Nephron progenitor cell (in vitro differentiated cells): ENCODE measurements around the gene MYOM1.

ENCODE experiments used
- DNase-seq: peaks from one replicate; pipeline ENCODE4 v3.0.0; 2021
- H3K27ac Mint-ChIP-seq: 2 replicates; pipeline ENCODE4 v1.8.0; 2021; ENCODE audit warnings: mild to moderate bottlenecking, moderate library complexity, mixed read lengths
- H3K27me3 Mint-ChIP-seq: 2 replicates; pipeline ENCODE4 v1.8.0; 2021; ENCODE audit warnings: mild to moderate bottlenecking, low read depth, mixed read lengths; ENCODE audit not compliant: poor library complexity
- H3K36me3 Mint-ChIP-seq: 2 replicates; pipeline ENCODE4 v1.8.0; 2021; ENCODE audit warnings: low read depth, mixed read lengths
- H3K4me1 Mint-ChIP-seq: 2 replicates; pipeline ENCODE4 v1.8.0; 2021; ENCODE audit warnings: mixed read lengths
- H3K4me3 Mint-ChIP-seq: 2 replicates; pipeline ENCODE4 v1.8.0; 2021; ENCODE audit warnings: mild to moderate bottlenecking, moderate library complexity, mixed read lengths
- H3K9me3 Mint-ChIP-seq: 2 replicates; pipeline ENCODE4 v1.8.0; 2021; ENCODE audit warnings: mild to moderate bottlenecking, moderate library complexity, mixed read lengths
- CTCF ChIP-seq: fragments of 200-600 bp; sonication (generic); IDR thresholded peaks from 2 replicates; pipeline ENCODE4 v1.5.0; 2021; ENCODE audit warnings: antibody characterized with exemption

Gene MYOM1

GRCh38 chr18:3213300-3214059, 6.3 kb downstream of the MYOM1 start:
- H3K27ac Mint-ChIP-seq, result no peak overlapping the region
- DNase-seq, result no peak
- H3K27me3 Mint-ChIP-seq, result peaks cover 3% of the 10 kb centered on the region
- no peak for TF ChIP-seq CTCF
- H3K9me3 Mint-ChIP-seq, result peaks cover 13% of the 10 kb centered on the region
- no peaks in the 10 kb centered on the region for H3K36me3 Mint-ChIP-seq
- H3K4me1 Mint-ChIP-seq, result peaks cover 36% of the 10 kb centered on the region
- H3K4me3 Mint-ChIP-seq, result no peak overlapping the region

- Mint-ChIP-seq H3K27ac (no peak overlapping the region), H3K9me3 (peaks cover 13% of the 10 kb centered on the region), H3K27me3 (peaks cover 3% of the 10 kb centered on the region), H3K36me3 (no peaks in the 10 kb centered on the region), H3K4me3 (no peak overlapping the region), H3K4me1 (peaks cover 28% of the 10 kb centered on the region)
- DNase-seq, result no peak
- no peak for TF ChIP-seq CTCF
Measured at GRCh38 chr18:3212657-3213056, 7.1 kb downstream of the MYOM1 start.

DNA sequence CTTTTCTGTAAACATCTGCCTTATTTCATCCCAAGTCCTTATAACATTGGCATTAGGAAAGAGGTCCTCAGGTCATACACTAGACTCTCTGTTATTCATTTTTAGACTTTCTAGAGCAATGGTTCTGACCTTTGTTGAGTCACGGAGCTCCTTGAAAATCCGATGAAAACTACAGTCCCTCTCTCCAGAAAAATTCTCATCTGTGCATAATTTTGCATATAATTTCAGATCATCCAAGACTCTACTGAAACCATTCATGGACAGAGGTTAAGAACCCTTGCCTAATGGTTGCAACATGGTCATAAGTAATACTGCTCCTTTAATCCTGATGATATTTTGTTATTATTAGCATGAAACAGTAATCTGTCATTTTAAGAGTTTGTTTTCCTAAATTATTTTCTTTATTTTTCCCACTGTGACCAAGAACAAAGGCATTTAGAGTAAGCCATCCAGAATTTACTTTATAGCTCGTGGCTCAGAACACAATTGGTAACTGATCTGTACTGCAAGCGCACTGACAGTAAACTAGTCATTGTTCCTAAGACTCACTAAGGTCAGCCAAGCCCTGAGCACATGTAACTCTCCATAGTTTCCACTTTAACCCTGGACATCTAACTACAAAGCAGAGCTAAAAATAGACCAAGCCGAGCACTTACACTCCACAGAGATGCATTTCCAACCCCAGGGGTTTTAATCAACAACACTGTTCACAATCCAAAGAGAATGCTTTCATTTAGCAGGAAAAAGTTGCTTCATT, 8.4 kb downstream of the MYOM1 start:
- TF ChIP-seq CTCF, result no peak
- Mint-ChIP-seq H3K27me3 (peaks cover 3% of the 10 kb centered on the region), H3K36me3 (no peaks in the 10 kb centered on the region), H3K4me3 (no peak overlapping the region), H3K27ac (peak overlapping the region; percentile 90), H3K4me1 (peaks cover 21% of the 10 kb centered on the region), H3K9me3 (peaks cover 8% of the 10 kb centered on the region)
- no peak for DNase-seq

DNA sequence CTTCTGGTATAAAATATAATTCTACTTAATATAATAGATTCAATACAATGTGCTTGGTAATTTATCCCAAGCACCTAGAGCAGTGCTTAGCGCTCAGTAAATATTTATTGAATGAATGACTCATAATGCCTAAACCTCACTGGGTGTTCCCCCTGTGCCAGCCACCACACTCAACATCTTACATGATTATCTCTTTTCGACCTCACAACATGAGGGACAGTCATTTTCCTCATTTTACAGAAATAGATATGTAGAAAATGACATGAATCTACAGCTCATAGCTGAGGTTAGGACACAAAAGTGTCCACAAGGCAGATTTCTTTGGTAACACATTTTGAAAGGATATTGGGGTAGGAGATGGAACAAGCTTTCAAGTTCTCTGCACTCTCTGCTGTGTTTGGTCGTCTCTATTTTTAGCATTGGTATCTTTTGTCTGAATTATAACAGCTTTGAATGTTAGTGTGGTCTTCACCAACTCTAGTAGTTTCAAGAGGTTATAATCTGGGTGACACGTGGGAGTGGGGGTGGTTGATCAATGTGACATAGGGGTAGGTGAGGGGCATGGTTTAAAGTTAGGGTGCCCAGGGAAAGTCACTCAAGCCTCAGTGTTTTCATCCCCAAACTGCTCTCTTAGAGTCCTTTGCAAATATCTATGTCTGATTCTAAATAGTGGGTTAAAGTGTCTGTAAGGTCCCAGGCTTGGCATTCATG, 9.8 kb downstream of the MYOM1 start:
- no peak for DNase-seq
- H3K27ac Mint-ChIP-seq, result no peak overlapping the region
- no peak overlapping the region for H3K4me3 Mint-ChIP-seq
- H3K4me1 Mint-ChIP-seq, result peaks cover 21% of the 10 kb centered on the region
- TF ChIP-seq CTCF, result no peak
- H3K9me3 Mint-ChIP-seq, result peaks cover 7% of the 10 kb centered on the region
- peaks cover 2% of the 10 kb centered on the region for H3K36me3 Mint-ChIP-seq
- H3K27me3 Mint-ChIP-seq, result peaks cover 3% of the 10 kb centered on the region

DNA sequence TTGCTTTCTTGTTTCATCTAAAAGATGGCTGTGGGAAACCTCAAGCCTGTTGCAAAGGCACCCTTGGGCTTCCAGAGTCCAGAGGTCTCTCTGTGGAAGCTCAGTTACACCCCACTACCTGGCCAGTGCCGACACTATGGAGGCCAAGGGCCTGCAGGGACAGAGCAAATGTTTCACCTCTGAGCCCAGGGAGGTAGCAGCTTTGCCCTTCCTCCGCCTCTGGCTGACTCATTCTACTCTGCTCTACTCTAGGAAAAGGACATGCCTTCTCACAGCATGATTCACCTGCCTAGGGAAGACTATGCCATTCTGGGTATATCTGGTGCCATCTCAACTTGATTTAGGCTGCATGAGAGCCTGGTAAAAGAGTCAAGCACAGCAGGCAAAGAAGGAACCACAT, 12.2 kb downstream of the MYOM1 start:
- no peak overlapping the region for H3K27ac Mint-ChIP-seq
- H3K4me1 Mint-ChIP-seq, result peaks cover 11% of the 10 kb centered on the region
- no peak overlapping the region for H3K4me3 Mint-ChIP-seq
- DNase-seq, result no peak
- peaks cover 28% of the 10 kb centered on the region for H3K9me3 Mint-ChIP-seq
- peaks cover 3% of the 10 kb centered on the region for H3K27me3 Mint-ChIP-seq
- H3K36me3 Mint-ChIP-seq, result peaks cover 21% of the 10 kb centered on the region
- TF ChIP-seq CTCF, result no peak
